ENCODE measurements around the gene PPP1R3D.
"Not testable (repeated sequence)": the region's sequence is repeated elsewhere in the genome, so short reads cannot be mapped to it uniquely, and the experiment has no call there.

PPP1R3D gene

GRCh38 chr20:59911041-59911440 is 29.1 kb downstream of the PPP1R3D start:
- no peak for FAIRE-seq

GRCh38 chr20:59908855-59909254 is 31.2 kb downstream of the PPP1R3D start:
- FAIRE-seq: no peak

GRCh38 chr20:59903621-59904020 is 36.5 kb downstream of the PPP1R3D start:
- FAIRE-seq: no peak

- no peak for FAIRE-seq
Measured at GRCh38 chr20:59902470-59902869, 37.6 kb downstream of the PPP1R3D start.

- no peak for FAIRE-seq
Measured at GRCh38 chr20:59895908-59896307, 44.2 kb downstream of the PPP1R3D start.

GRCh38 chr20:59891581-59891980 is 48.5 kb downstream of the PPP1R3D start:
- no peak for FAIRE-seq

GRCh38 chr20:59890035-59890434 is 50.1 kb downstream of the PPP1R3D start:
- FAIRE-seq: not testable (repeated sequence)

GRCh38 chr20:59888050-59888449 is 52.1 kb downstream of the PPP1R3D start:
- FAIRE-seq: no peak
